Ascending aorta (tissue), 2 donors: Measurements from ENCODE around the gene CCNO. TPM values are rescaled to one million over a fixed set of nuclear protein-coding genes. Genes with fewer than 3 reads are reported as not detected.
A peak's percentile ranks its signal among the peaks of the same experiment; 100 is the strongest.

Experiments used
- DNase-seq, 2 donors: peaks; one replicate each; pipeline ENCODE4 v3.0.0-alpha.2; 2019; ENCODE audit warnings: low spot score in 2 of 2
- H3K27ac ChIP-seq, 2 donors: fragments of 200-600 bp; sonication (generic); one replicate each; pipeline ENCODE4 v1.5.1; 2016 to 2017; ENCODE audit warnings: mild to moderate bottlenecking in 1 of 2
- H3K27me3 ChIP-seq: fragments of 200-600 bp; sonication (generic); one replicate; pipeline ENCODE4 v1.5.1; 2017
- H3K36me3 ChIP-seq, 2 donors: fragments of 200-600 bp; sonication (generic); one replicate each; pipeline ENCODE4 v1.5.1; 2016
- H3K4me1 ChIP-seq, 2 donors: fragments of 200-600 bp; sonication (generic); one replicate each; pipeline ENCODE4 v1.5.1; 2016 to 2017; ENCODE audit warnings: mild to moderate bottlenecking in 1 of 2
- H3K4me3 ChIP-seq, 2 donors: fragments of 200-600 bp; sonication (generic); one replicate each; pipeline ENCODE4 v1.5.1; 2016 to 2017; ENCODE audit warnings: mild to moderate bottlenecking in 1 of 2
- H3K9me3 ChIP-seq, 2 donors: fragments of 200-600 bp; sonication (generic); one replicate each; pipeline ENCODE4 v1.5.1; 2016
- CTCF ChIP-seq, 3 experiments: fragments of 200-600 bp in 2 of 3; fragments of 450-650 bp in 1 of 3; sonication (generic) in 2 of 3; IDR thresholded peaks; one replicate each; pipeline ENCODE4 v1.5.1; 2016 to 2019; ENCODE audit warnings: antibody characterized with exemption in 3 of 3, mild to moderate bottlenecking in 1 of 3, moderate library complexity in 1 of 3
- intact Hi-C: fragments of 100-400 bp; cut with DNase I; formaldehyde crosslinking; loops from one replicate; pipeline ENCODE4 v1.15.1; 2023
- total RNA-seq: library from RNA; depleted of rRNA; stranded (reverse); fragments of >200 nt; gene quantifications from one replicate; pipeline ENCODE4 v1.1.0, GENCODE V29; 2016

CCNO gene
- total RNA-seq, 1 donor from 2014 or later: 43.2 TPM

- DNase-seq: no peak
- TF ChIP-seq CTCF (IDR thresholded peaks at IDR 0.05): no peak
- no peak overlapping the region for H3K27ac ChIP-seq
- H3K36me3 ChIP-seq: no peaks in the 10 kb centered on the region
- peaks cover 21% of the 10 kb centered on the region for H3K27me3 ChIP-seq
- intact Hi-C loops: no loop called here
- no peaks in the 10 kb centered on the region for H3K9me3 ChIP-seq
- peak overlapping the region; percentile 50 to 56 for H3K4me3 ChIP-seq
- H3K4me1 ChIP-seq: no peaks in the 10 kb centered on the region
Observed at GRCh38 chr5:55220433-55221185, 12.8 kb downstream of the CCNO start.

GRCh38 chr5:55219770-55220169, 13.6 kb downstream of the CCNO start:
- DNase-seq: no peak
- intact Hi-C loops: no loop called here
- Histone ChIP-seq H3K27me3 (peaks cover 21% of the 10 kb centered on the region), H3K9me3 (no peaks in the 10 kb centered on the region), H3K27ac (no peak overlapping the region), H3K36me3 (no peaks in the 10 kb centered on the region), H3K4me1 (no peaks in the 10 kb centered on the region), H3K4me3 (no peak overlapping the region)
- no peak for TF ChIP-seq CTCF (IDR thresholded peaks at IDR 0.05)

- no peaks in the 10 kb centered on the region for H3K4me1 ChIP-seq
- H3K36me3 ChIP-seq: no peaks in the 10 kb centered on the region
- no peak for TF ChIP-seq CTCF (IDR thresholded peaks at IDR 0.05)
- H3K27me3 ChIP-seq: peaks cover 21% of the 10 kb centered on the region
- intact Hi-C loops: no loop called here
- no peak for DNase-seq
- no peak overlapping the region for H3K27ac ChIP-seq
- no peak overlapping the region for H3K4me3 ChIP-seq
- H3K9me3 ChIP-seq: no peaks in the 10 kb centered on the region
Observed at GRCh38 chr5:55218967-55219366, 14.4 kb downstream of the CCNO start.

- Histone ChIP-seq H3K27ac (no peak overlapping the region), H3K36me3 (no peaks in the 10 kb centered on the region), H3K4me3 (no peak overlapping the region), H3K9me3 (no peaks in the 10 kb centered on the region), H3K27me3 (no peaks in the 10 kb centered on the region), H3K4me1 (no peaks in the 10 kb centered on the region)
- intact Hi-C loops: no loop called here
- no peak for TF ChIP-seq CTCF (IDR thresholded peaks at IDR 0.05)
- no peak for DNase-seq
Observed at GRCh38 chr5:55211184-55211874, 22.1 kb downstream of the CCNO start.

GRCh38 chr5:55205001-55205400, 28.4 kb downstream of the CCNO start:
- Histone ChIP-seq H3K36me3 (no peaks in the 10 kb centered on the region), H3K27ac (no peak overlapping the region), H3K27me3 (no peaks in the 10 kb centered on the region), H3K9me3 (no peaks in the 10 kb centered on the region), H3K4me3 (no peak overlapping the region), H3K4me1 (no peaks in the 10 kb centered on the region)
- intact Hi-C loops: no loop called here
- no peak for TF ChIP-seq CTCF (IDR thresholded peaks at IDR 0.05)
- DNase-seq: no peak
